VCaP (cell line): ENCODE measurements around the gene GPHN.

ENCODE experiments used
- H3K27ac ChIP-seq: fragments of 450-650 bp; 2 replicates; pipeline ENCODE4 v1.5.1; 2017
- TF ChIP-seq, protein P1 (sequence below): fragments of 450-650 bp; conservative IDR thresholded peaks from 2 replicates; pipeline ENCODE4 v1.5.1; 2017; ENCODE audit warnings: mild to moderate bottlenecking, moderate library complexity

Gene GPHN

GRCh38 chr14:67166450-67166853, 658.5 kb downstream of the GPHN start:
- TF ChIP-seq, protein P1, sequence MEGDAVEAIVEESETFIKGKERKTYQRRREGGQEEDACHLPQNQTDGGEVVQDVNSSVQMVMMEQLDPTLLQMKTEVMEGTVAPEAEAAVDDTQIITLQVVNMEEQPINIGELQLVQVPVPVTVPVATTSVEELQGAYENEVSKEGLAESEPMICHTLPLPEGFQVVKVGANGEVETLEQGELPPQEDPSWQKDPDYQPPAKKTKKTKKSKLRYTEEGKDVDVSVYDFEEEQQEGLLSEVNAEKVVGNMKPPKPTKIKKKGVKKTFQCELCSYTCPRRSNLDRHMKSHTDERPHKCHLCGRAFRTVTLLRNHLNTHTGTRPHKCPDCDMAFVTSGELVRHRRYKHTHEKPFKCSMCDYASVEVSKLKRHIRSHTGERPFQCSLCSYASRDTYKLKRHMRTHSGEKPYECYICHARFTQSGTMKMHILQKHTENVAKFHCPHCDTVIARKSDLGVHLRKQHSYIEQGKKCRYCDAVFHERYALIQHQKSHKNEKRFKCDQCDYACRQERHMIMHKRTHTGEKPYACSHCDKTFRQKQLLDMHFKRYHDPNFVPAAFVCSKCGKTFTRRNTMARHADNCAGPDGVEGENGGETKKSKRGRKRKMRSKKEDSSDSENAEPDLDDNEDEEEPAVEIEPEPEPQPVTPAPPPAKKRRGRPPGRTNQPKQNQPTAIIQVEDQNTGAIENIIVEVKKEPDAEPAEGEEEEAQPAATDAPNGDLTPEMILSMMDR = peak; percentile 87

DNA sequence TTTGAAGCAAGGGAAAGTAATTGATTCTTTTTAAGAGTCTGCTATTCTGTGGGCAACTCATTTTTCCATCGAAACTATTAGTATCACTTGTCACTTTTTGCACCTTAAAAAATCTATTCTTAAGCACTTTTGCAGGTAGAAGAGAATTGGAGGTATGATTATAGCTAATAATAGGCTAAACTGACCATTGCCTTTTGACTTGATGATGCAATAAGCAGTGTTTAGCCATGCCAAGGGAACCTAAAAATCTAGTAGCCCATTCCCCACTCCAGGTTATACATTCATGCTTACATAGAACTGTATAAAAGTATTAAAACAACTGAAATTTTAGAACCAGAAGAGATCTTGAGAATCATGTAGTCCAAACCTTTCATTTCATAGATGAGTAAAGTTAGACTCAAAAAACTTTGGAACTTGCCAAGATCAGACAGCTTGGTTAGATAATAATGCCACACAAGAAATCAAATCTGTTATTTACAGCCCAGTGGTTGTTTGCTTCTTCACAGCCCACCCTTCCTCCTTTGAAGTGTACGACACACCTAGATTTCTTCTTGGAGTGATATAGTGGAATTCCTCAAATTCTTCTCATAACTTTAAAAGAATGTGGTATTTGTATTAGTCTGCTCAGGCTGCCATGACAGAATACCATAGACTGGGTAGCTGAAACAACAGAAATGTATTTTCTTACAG, 659.6 kb downstream of the GPHN start:
- H3K27ac ChIP-seq = peak overlapping the region; percentile 20; the same call in 1 of the 2 replicates
- TF ChIP-seq, protein P1 = no peak

More at GRCh38 chr14:67166450-67166853, 658.5 kb downstream of the GPHN start:
- peak overlapping the region; percentile 20; the same call in 1 of the 2 replicates for H3K27ac ChIP-seq

DNA sequence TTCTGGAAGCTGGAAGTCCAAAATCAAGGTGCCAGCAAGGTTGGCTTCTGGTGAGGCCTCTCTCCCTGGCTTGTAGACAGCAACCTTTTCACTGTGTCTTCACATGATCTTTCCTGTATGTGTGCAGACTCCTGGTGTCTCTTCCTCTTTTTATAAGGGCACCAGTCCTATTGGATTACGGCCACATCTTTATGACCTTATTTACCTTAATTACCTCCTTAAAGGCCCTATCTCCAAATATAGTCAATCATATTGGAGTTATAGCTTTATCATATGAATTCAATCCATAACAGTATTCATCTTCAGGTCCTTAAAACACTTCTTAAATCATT, 660.1 kb downstream of the GPHN start:
- peak overlapping the region; percentile 20; the same call in 1 of the 2 replicates for H3K27ac ChIP-seq
- TF ChIP-seq, protein P1 = no peak

DNA sequence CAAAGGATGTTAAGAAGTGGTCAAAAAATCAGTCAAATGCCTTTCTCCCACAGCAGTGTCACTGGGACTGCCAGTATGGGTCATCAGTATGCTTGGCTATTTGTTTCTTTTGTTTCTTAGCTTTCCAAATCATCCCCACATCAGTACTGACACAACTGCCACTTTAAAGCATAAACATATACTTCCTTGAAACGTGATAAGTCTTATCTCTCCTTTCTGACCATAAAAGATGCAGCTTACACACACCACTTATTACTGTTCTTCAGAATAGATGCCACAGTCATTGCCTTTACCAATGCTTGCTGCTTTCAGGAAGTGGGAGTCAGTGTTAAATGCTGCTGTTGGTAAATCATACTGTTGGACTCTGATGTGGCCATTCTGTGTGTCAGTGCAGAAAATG, 662.7 kb downstream of the GPHN start:
- no peak overlapping the region for H3K27ac ChIP-seq
- TF ChIP-seq, protein P1 = no peak

DNA sequence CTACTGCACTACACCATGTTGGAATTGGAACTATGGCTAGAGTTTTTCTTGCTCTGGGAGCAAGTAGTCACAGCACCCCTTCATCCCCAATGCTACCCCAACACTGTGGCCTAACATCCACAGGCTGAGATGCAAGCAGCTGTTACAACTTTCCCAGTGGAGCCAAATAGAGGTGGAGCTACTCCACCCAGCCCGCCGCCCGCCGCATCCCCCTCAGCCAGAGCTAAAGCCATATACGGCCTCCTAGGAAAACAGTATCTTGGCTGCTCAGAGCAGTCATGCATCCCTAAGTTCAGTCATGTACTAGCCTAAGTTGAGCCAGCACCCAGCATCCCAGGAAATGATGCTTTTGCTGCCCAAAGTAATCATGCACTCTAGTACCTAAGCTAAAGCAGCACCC, 664.1 kb downstream of the GPHN start:
- H3K27ac ChIP-seq = no peak overlapping the region
- TF ChIP-seq, protein P1 = no peak

- no peak overlapping the region for H3K27ac ChIP-seq
- TF ChIP-seq, protein P1 = no peak
Observed at GRCh38 chr14:67172520-67172919, 664.6 kb downstream of the GPHN start.

GRCh38 chr14:67173719-67174118, 665.8 kb downstream of the GPHN start:
- TF ChIP-seq, protein P1 = no peak
- H3K27ac ChIP-seq = no peak overlapping the region
